H9 (cell line): ENCODE measurements around the gene STX16. TPM values are rescaled to one million over a fixed set of nuclear protein-coding genes. Genes with fewer than 3 reads are reported as not detected.

Experiments
- DNase-seq: peaks from one replicate; pipeline ENCODE4 v3.0.0-alpha.2; 2017
- H2AFZ ChIP-seq: one replicate; pipeline ENCODE4 v1.6.1; 2013; ENCODE audit warnings: mild to moderate bottlenecking, low read length, control low read depth, moderate library complexity
- H2AK5ac ChIP-seq: 2 replicates; pipeline ENCODE4 v1.6.1; 2013; ENCODE audit warnings: low read length, control low read depth, mixed read lengths; ENCODE audit not compliant: insufficient read length
- H2BK120ac ChIP-seq: one replicate; pipeline ENCODE4 v1.6.1; 2013; ENCODE audit warnings: low read depth, mild to moderate bottlenecking, low read length, control low read depth, inconsistent platforms; ENCODE audit not compliant: poor library complexity, severe bottlenecking
- H2BK12ac ChIP-seq: 2 replicates; pipeline ENCODE4 v1.6.1; 2013; ENCODE audit warnings: low read length, control low read depth, mixed read lengths, low read depth; ENCODE audit not compliant: insufficient read length
- H2BK15ac ChIP-seq: 2 replicates; pipeline ENCODE4 v1.6.1; 2013; ENCODE audit warnings: low read depth, low read length, control low read depth
- H2BK20ac ChIP-seq: one replicate; pipeline ENCODE4 v1.6.1; 2013; ENCODE audit warnings: low read depth, mild to moderate bottlenecking, low read length, control low read depth, inconsistent platforms; ENCODE audit not compliant: poor library complexity, severe bottlenecking
- H2BK5ac ChIP-seq: 2 replicates; pipeline ENCODE4 v1.6.1; 2013; ENCODE audit warnings: low read length, control low read depth, mixed read lengths; ENCODE audit not compliant: insufficient read length
- H3K14ac ChIP-seq: 2 replicates; pipeline ENCODE4 v1.6.1; 2013; ENCODE audit warnings: low read length, control low read depth; ENCODE audit not compliant: insufficient read depth
- H3K18ac ChIP-seq: 2 replicates; pipeline ENCODE4 v1.6.1; 2013; ENCODE audit warnings: low read depth, mild to moderate bottlenecking, mixed read lengths, low read length, control low read depth; ENCODE audit not compliant: insufficient read length
- H3K23ac ChIP-seq: 2 replicates; pipeline ENCODE4 v1.6.1; 2013; ENCODE audit warnings: low read length, control low read depth, mixed read lengths, low read depth; ENCODE audit not compliant: insufficient read length
- H3K23me2 ChIP-seq: 2 replicates; pipeline ENCODE4 v1.6.1; 2013; ENCODE audit warnings: low read depth, mild to moderate bottlenecking, mixed read lengths, low read length, control low read depth; ENCODE audit not compliant: insufficient read length, poor library complexity, severe bottlenecking
- H3K27ac ChIP-seq: 2 replicates; pipeline ENCODE4 v1.5.1; 2013; ENCODE audit warnings: low read length, control low read depth, mixed read lengths, low read depth; ENCODE audit not compliant: insufficient read length
- H3K27me3 ChIP-seq: 2 replicates; pipeline ENCODE4 v1.6.1; 2013; ENCODE audit warnings: low read length, control low read depth, inconsistent platforms; ENCODE audit not compliant: insufficient read depth
- H3K4ac ChIP-seq: 2 replicates; pipeline ENCODE4 v1.6.1; 2013; ENCODE audit warnings: low read depth, mild to moderate bottlenecking, control low read depth, inconsistent platforms, low read length, moderate library complexity
- H3K4me1 ChIP-seq: 2 replicates; pipeline ENCODE4 v1.6.1; 2013; ENCODE audit warnings: low read length, control low read depth, inconsistent platforms; ENCODE audit not compliant: insufficient read depth
- H3K4me2 ChIP-seq: 2 replicates; pipeline ENCODE4 v1.6.1; 2013; ENCODE audit warnings: low read length, control low read depth, mixed read lengths; ENCODE audit not compliant: insufficient read length, insufficient read depth
- H3K56ac ChIP-seq: 2 replicates; pipeline ENCODE4 v1.6.1; 2013; ENCODE audit warnings: low read depth, mild to moderate bottlenecking, mixed read lengths, low read length, control low read depth; ENCODE audit not compliant: insufficient read length
- H3K79me1 ChIP-seq: 2 replicates; pipeline ENCODE4 v1.6.1; 2013; ENCODE audit warnings: low read depth, mild to moderate bottlenecking, moderate library complexity, low read length, control low read depth, inconsistent platforms; ENCODE audit not compliant: insufficient read depth, poor library complexity, severe bottlenecking
- H3K79me2 ChIP-seq: 2 replicates; pipeline ENCODE4 v1.6.1; 2013; ENCODE audit warnings: low read length, control low read depth, inconsistent platforms; ENCODE audit not compliant: insufficient read depth
- H3K9ac ChIP-seq: 2 replicates; pipeline ENCODE4 v1.6.1; 2013; ENCODE audit warnings: low read length, control low read depth, mixed read lengths; ENCODE audit not compliant: insufficient read length; ENCODE audit errors: extremely low read depth
- H3K9me3 ChIP-seq: one replicate; pipeline ENCODE4 v1.6.1; 2013; ENCODE audit warnings: low read depth, low read length, inconsistent platforms; ENCODE audit not compliant: control insufficient read depth
- H3T11ph ChIP-seq: one replicate; pipeline ENCODE4 v1.6.1; 2013; ENCODE audit warnings: mild to moderate bottlenecking, low read length, control low read depth, inconsistent platforms
- H4K20me1 ChIP-seq: one replicate; pipeline ENCODE4 v1.6.1; 2013; ENCODE audit not compliant: control insufficient read depth, insufficient read length, insufficient read depth
- H4K5ac ChIP-seq: 2 replicates; pipeline ENCODE4 v1.6.1; 2013; ENCODE audit warnings: low read depth, mild to moderate bottlenecking, mixed read lengths, low read length, control low read depth; ENCODE audit not compliant: insufficient read length
- H4K8ac ChIP-seq: replicated peaks from 2 replicates; pipeline ENCODE4 v1.6.1; 2013; ENCODE audit warnings: low read length, control low read depth, mixed read lengths, low read depth; ENCODE audit not compliant: insufficient read length
- H4K91ac ChIP-seq: 2 replicates; pipeline ENCODE4 v1.6.1; 2013; ENCODE audit warnings: low read depth, mild to moderate bottlenecking, moderate library complexity, mixed read lengths, low read length, control low read depth; ENCODE audit not compliant: insufficient read length
- H3K27ac Mint-ChIP-seq, 3 experiments: 2 replicates in 2 of 3; 3 replicates in 1 of 3; pipeline ENCODE4 v1.8.0; 2020 to 2021; ENCODE audit warnings: mixed read lengths in 3 of 3, mild to moderate bottlenecking in 1 of 3, moderate library complexity in 1 of 3
- H3K27me3 Mint-ChIP-seq: 2 replicates; pipeline ENCODE4 v1.8.0; 2021; ENCODE audit warnings: low read depth, mild to moderate bottlenecking, moderate library complexity, mixed read lengths
- H3K36me3 Mint-ChIP-seq, 3 experiments: 2 replicates in 2 of 3; 3 replicates in 1 of 3; pipeline ENCODE4 v1.8.0; 2020 to 2021; ENCODE audit warnings: low read depth in 3 of 3, mixed read lengths in 3 of 3; ENCODE audit not compliant: insufficient read depth in 1 of 3
- H3K4me1 Mint-ChIP-seq, 2 experiments: 2 replicates each; pipeline ENCODE4 v1.8.0; 2020; ENCODE audit warnings: mixed read lengths in 2 of 2
- H3K4me3 Mint-ChIP-seq, 2 experiments: 2 replicates in 1 of 2; 3 replicates in 1 of 2; pipeline ENCODE4 v1.8.0; 2020 to 2021; ENCODE audit warnings: mild to moderate bottlenecking in 2 of 2, mixed read lengths in 2 of 2, moderate library complexity in 1 of 2
- H3K9me3 Mint-ChIP-seq, 2 experiments: 2 replicates in 1 of 2; 3 replicates in 1 of 2; pipeline ENCODE4 v1.8.0; 2020; ENCODE audit warnings: mild to moderate bottlenecking in 2 of 2, mixed read lengths in 2 of 2, moderate library complexity in 1 of 2
- WGBS: extraction: QIAGEN DNeasy Blood & Tissue Kit; methylation state at CpG from one replicate; pipeline ENCODE4 v1.1.7; 2013; ENCODE audit warnings: missing lambda C conversion rate, low lambda C conversion rate, mixed read lengths; ENCODE audit not compliant: insufficient read length; ENCODE audit errors: extremely low coverage; 5-methylcytosine and 5-hydroxymethylcytosine counted together
- total RNA-seq: library from RNA; stranded (reverse); gene quantifications from 2 replicates; pipeline ENCODE4 v1.2.1, GENCODE V29; 2021
- TF ChIP-seq, protein P1 (sequence below): fragments of 200-600 bp; sonication (generic); conservative IDR thresholded peaks from 3 replicates; pipeline ENCODE4 v1.8.0; 2021; ENCODE audit warnings: antibody characterized with exemption, mild to moderate bottlenecking

The STX16 gene
- total RNA-seq, 1 experiment from 2014 or later = 87.8 TPM

DNA sequence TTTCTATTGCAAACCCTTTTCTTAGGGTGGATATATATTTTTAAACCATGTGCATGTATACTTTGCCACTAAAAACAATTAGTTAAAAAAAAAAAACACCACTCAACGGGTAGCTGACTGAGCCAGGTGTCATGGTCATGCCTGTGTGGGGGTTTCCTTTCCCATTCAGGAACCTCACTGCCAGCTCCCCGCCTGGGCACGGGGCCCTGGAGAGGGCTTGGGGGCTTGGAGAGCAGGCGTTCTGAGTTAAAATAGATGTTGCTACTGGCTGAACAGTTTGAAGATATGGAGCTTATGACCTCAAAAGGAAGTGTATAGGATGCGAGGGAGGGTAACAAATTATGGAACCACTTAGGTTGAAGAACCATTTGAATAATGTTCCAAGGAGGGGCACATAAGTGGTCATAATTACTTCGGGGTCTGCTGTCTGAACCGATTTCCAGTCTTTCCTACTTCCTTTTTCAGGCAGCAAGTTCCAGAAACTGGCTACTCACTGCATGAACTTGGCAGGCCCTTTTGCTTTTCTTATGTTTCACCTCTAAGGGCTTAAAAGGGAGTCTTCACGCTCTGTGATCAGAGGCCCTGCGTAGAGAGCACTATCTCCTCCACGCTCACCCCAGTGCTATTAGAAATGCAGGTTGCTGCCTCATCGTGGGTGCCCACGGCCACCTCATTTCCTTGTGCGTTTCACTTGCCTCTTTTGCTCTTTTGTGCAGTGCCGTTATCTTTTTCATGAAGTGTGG is 9.9 kb downstream of the STX16 start:
- no peaks in the 10 kb centered on the region for H3K27me3 ChIP-seq
- no peaks in the 10 kb centered on the region for H4K20me1 ChIP-seq
- H3K14ac ChIP-seq = no peak overlapping the region; the same call in 1 of the 2 replicates
- no peak for DNase-seq
- WGBS = no CpG with 5 or more reads among the region's 14 CpGs
- H3T11ph ChIP-seq = no peak overlapping the region
- H2AK5ac ChIP-seq = no peak overlapping the region
- no peak overlapping the region for H4K5ac ChIP-seq
- H2BK120ac ChIP-seq = no peak overlapping the region
- H3K23ac ChIP-seq = no peak overlapping the region
- H3K4me1 ChIP-seq = peaks cover 8% of the 10 kb centered on the region; the same call in 1 of the 2 replicates
- H3K79me2 ChIP-seq = peaks cover 41% of the 10 kb centered on the region
- H4K8ac ChIP-seq = no peak overlapping the region
- no peak overlapping the region for H3K4ac ChIP-seq
- peaks cover 74 to 85% of the 10 kb centered on the region in 2 experiments for H3K4me1 Mint-ChIP-seq
- no peaks in the 10 kb centered on the region for H3K23me2 ChIP-seq
- H3K27ac ChIP-seq = no peak overlapping the region
- H2BK20ac ChIP-seq = no peak overlapping the region
- peak overlapping the region; percentile 15 to 92 (median 76); a peak in 5 of 7 replicates for H3K27ac Mint-ChIP-seq
- H3K56ac ChIP-seq = no peak overlapping the region
- no peak overlapping the region for H2BK15ac ChIP-seq
- H4K91ac ChIP-seq = no peak overlapping the region
- H2BK12ac ChIP-seq = no peak overlapping the region
- TF ChIP-seq, protein P1, sequence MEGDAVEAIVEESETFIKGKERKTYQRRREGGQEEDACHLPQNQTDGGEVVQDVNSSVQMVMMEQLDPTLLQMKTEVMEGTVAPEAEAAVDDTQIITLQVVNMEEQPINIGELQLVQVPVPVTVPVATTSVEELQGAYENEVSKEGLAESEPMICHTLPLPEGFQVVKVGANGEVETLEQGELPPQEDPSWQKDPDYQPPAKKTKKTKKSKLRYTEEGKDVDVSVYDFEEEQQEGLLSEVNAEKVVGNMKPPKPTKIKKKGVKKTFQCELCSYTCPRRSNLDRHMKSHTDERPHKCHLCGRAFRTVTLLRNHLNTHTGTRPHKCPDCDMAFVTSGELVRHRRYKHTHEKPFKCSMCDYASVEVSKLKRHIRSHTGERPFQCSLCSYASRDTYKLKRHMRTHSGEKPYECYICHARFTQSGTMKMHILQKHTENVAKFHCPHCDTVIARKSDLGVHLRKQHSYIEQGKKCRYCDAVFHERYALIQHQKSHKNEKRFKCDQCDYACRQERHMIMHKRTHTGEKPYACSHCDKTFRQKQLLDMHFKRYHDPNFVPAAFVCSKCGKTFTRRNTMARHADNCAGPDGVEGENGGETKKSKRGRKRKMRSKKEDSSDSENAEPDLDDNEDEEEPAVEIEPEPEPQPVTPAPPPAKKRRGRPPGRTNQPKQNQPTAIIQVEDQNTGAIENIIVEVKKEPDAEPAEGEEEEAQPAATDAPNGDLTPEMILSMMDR = no peak
- H3K27me3 Mint-ChIP-seq = no peaks in the 10 kb centered on the region
- no peak overlapping the region for H2AFZ ChIP-seq
- H3K4me3 Mint-ChIP-seq = no peak overlapping the region; a peak in 1 of 5 replicates
- H3K9ac ChIP-seq = no peak overlapping the region
- no peak overlapping the region for H3K18ac ChIP-seq
- H2BK5ac ChIP-seq = no peak overlapping the region
- no peaks in the 10 kb centered on the region for H3K79me1 ChIP-seq
- H3K9me3 Mint-ChIP-seq = no peaks in the 10 kb centered on the region
- no peaks in the 10 kb centered on the region for H3K9me3 ChIP-seq
- H3K4me2 ChIP-seq = no peak overlapping the region
- peaks cover 1 to 36% (median 27%) of the 10 kb centered on the region in 3 experiments; a peak in 5 of 7 replicates for H3K36me3 Mint-ChIP-seq
